ENCODE data around the gene ATG4C. TPM values are rescaled to one million over a fixed set of nuclear protein-coding genes. Genes with fewer than 3 reads are reported as not detected.

ATG4C gene
- total and polyA plus RNA-seq, 10 of the 15 experiments (the other 5 are each of a cell fraction or from before 2014, with no cell fraction given), result 8.1 to 30.9 (median 18.9) TPM

DNA sequence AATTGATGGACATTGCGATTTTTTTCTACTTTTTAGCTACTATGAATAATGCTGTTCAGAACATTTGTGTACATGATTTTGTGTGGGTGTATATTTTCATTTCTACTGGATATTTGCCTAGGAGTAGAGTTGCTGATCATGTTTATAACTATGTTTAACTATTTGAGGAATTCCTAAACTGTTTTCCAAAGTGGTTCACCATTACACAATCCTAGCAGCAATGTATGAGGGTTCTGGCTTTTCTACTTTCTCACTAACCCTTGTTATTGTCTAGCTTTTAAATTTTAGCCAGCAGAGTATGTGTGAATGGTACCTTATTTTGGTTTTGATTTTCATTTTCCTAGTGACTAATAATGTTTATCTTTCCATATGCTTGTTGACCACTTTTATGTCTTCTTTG, 86.2 kb downstream of the ATG4C start:
- FAIRE-seq, result no peak
- TF ChIP-seq TCF7 (IDR thresholded peaks at IDR 0.05; ENCODE audit: borderline replicate concordance) (no peak), BRCA1 (IDR thresholded peaks at IDR 0.05; ENCODE audit: low read depth, low read length) (no peak), SUPT20H (IDR thresholded peaks at IDR 0.05; ENCODE audit: borderline replicate concordance, control insufficient read depth, low read depth, low read length) (no peak), POLR2A (IDR thresholded peaks at IDR 0.05; ENCODE audit: low read depth, low read length) (no peak), PAX5 (IDR thresholded peaks at IDR 0.05; ENCODE audit: borderline replicate concordance, low read depth, low read length) (no peak), ATF7 (IDR thresholded peaks at IDR 0.05; ENCODE audit: low read depth) (no peak), TBL1XR1 (IDR thresholded peaks at IDR 0.05; ENCODE audit: low read depth, low read length) (no peak), GABPA (IDR thresholded peaks at IDR 0.05; ENCODE audit: low read depth) (no peak), WRNIP1 (IDR thresholded peaks at IDR 0.05; ENCODE audit: borderline replicate concordance, low read depth, low read length) (no peak)
- TF ChIP-seq, protein P1, sequence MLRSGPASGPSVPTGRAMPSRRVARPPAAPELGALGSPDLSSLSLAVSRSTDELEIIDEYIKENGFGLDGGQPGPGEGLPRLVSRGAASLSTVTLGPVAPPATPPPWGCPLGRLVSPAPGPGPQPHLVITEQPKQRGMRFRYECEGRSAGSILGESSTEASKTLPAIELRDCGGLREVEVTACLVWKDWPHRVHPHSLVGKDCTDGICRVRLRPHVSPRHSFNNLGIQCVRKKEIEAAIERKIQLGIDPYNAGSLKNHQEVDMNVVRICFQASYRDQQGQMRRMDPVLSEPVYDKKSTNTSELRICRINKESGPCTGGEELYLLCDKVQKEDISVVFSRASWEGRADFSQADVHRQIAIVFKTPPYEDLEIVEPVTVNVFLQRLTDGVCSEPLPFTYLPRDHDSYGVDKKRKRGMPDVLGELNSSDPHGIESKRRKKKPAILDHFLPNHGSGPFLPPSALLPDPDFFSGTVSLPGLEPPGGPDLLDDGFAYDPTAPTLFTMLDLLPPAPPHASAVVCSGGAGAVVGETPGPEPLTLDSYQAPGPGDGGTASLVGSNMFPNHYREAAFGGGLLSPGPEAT (IDR thresholded peaks at IDR 0.05; ENCODE audit: low read depth), result no peak
- TF ChIP-seq, protein P2, sequence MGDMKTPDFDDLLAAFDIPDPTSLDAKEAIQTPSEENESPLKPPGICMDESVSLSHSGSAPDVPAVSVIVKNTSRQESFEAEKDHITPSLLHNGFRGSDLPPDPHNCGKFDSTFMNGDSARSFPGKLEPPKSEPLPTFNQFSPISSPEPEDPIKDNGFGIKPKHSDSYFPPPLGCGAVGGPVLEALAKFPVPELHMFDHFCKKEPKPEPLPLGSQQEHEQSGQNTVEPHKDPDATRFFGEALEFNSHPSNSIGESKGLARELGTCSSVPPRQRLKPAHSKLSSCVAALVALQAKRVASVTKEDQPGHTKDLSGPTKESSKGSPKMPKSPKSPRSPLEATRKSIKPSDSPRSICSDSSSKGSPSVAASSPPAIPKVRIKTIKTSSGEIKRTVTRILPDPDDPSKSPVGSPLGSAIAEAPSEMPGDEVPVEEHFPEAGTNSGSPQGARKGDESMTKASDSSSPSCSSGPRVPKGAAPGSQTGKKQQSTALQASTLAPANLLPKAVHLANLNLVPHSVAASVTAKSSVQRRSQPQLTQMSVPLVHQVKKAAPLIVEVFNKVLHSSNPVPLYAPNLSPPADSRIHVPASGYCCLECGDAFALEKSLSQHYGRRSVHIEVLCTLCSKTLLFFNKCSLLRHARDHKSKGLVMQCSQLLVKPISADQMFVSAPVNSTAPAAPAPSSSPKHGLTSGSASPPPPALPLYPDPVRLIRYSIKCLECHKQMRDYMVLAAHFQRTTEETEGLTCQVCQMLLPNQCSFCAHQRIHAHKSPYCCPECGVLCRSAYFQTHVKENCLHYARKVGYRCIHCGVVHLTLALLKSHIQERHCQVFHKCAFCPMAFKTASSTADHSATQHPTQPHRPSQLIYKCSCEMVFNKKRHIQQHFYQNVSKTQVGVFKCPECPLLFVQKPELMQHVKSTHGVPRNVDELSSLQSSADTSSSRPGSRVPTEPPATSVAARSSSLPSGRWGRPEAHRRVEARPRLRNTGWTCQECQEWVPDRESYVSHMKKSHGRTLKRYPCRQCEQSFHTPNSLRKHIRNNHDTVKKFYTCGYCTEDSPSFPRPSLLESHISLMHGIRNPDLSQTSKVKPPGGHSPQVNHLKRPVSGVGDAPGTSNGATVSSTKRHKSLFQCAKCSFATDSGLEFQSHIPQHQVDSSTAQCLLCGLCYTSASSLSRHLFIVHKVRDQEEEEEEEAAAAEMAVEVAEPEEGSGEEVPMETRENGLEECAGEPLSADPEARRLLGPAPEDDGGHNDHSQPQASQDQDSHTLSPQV (IDR thresholded peaks at IDR 0.05), result no peak
- TF ChIP-seq, protein P3, sequence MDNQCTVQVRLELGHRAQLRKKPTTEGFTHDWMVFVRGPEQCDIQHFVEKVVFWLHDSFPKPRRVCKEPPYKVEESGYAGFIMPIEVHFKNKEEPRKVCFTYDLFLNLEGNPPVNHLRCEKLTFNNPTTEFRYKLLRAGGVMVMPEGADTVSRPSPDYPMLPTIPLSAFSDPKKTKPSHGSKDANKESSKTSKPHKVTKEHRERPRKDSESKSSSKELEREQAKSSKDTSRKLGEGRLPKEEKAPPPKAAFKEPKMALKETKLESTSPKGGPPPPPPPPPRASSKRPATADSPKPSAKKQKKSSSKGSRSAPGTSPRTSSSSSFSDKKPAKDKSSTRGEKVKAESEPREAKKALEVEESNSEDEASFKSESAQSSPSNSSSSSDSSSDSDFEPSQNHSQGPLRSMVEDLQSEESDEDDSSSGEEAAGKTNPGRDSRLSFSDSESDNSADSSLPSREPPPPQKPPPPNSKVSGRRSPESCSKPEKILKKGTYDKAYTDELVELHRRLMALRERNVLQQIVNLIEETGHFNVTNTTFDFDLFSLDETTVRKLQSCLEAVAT (IDR thresholded peaks at IDR 0.05), result no peak
- TF ChIP-seq, protein P4, sequence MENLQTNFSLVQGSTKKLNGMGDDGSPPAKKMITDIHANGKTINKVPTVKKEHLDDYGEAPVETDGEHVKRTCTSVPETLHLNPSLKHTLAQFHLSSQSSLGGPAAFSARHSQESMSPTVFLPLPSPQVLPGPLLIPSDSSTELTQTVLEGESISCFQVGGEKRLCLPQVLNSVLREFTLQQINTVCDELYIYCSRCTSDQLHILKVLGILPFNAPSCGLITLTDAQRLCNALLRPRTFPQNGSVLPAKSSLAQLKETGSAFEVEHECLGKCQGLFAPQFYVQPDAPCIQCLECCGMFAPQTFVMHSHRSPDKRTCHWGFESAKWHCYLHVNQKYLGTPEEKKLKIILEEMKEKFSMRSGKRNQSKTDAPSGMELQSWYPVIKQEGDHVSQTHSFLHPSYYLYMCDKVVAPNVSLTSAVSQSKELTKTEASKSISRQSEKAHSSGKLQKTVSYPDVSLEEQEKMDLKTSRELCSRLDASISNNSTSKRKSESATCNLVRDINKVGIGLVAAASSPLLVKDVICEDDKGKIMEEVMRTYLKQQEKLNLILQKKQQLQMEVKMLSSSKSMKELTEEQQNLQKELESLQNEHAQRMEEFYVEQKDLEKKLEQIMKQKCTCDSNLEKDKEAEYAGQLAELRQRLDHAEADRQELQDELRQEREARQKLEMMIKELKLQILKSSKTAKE (IDR thresholded peaks at IDR 0.05; ENCODE audit: low read depth, poor library complexity, severe bottlenecking), result no peak
- no peaks in the 10 kb centered on the region for H3K79me2 ChIP-seq (ENCODE audit: control insufficient read depth, insufficient read depth, low read length)
- H3K4me1 ChIP-seq (ENCODE audit: control insufficient read depth, insufficient read depth, low read length), result no peaks in the 10 kb centered on the region
- ChIA-PET SMC1A (ENCODE audit: uncharacterized antibody, unreplicated experiment) (interaction anchor here (1.0 to 1.2 kb wide), 2 partner anchors 29 to 124 kb away, joined by 3 read pairs; no protein-coding TSS in a partner anchor), CTCF (interaction anchor here (1.1 kb wide), 1 partner anchor 29 kb away, joined by 4 read pairs; no protein-coding TSS in a partner anchor), RAD21 (ENCODE audit: unreplicated experiment) (no interaction called here), POLR2A (no interaction called here)
- no peak overlapping the region for H2AFZ ChIP-seq (ENCODE audit: control insufficient read depth, low read depth, low read length)
- 81% methylated on average over 1 of the region's 1 CpG for WGBS (ENCODE audit: insufficient coverage, insufficient replicate concordance, low lambda C conversion rate, missing lambda C conversion rate)
- no peak for DNase-seq (ENCODE audit: low read depth, low spot score)
- no peaks in the 10 kb centered on the region for H3K27me3 ChIP-seq (replicated peaks in 1 of 2; ENCODE audit: control insufficient read depth in 2 of 2, insufficient read depth in 2 of 2, low read length in 1 of 2)
- no peak overlapping the region for H3K4me2 ChIP-seq (ENCODE audit: control insufficient read depth, insufficient read depth)
- intact Hi-C loops (cut with micrococcal nuclease; ENCODE audit: unreplicated experiment) (no loop called here), in situ Hi-C loops (cut with MboI) (no loop called here)
- H3K36me3 ChIP-seq (ENCODE audit: control insufficient read depth in 2 of 2, insufficient read depth in 2 of 2, low read length in 1 of 2), result no peaks in the 10 kb centered on the region
- no peak for ATAC-seq
- no peak overlapping the region for H3K9ac ChIP-seq (ENCODE audit: control insufficient read depth, insufficient read depth, low read length)
- no peak overlapping the region for H3K27ac ChIP-seq (ENCODE audit: control insufficient read depth, insufficient read depth)
- no peak overlapping the region for H3K4me3 ChIP-seq
- no TSS peak for BruUV-seq (replicated peaks)
- no peaks in the 10 kb centered on the region for H3K9me3 ChIP-seq (replicated peaks; ENCODE audit: control insufficient read depth, insufficient read depth, low read length)
- no peaks in the 10 kb centered on the region for H4K20me1 ChIP-seq (ENCODE audit: control insufficient read depth, insufficient read depth)
